Panc1 (cell line): Measurements from ENCODE around the gene SCO2. TPM values are rescaled to one million over a fixed set of nuclear protein-coding genes. Genes with fewer than 3 reads are reported as not detected.
A peak's percentile ranks its signal among the peaks of the same experiment; 100 is the strongest.

Experiments used
- ATAC-seq: fragments of 200-7000 bp; cut with Tn5 transposase; 2 replicates; pipeline ENCODE4 v1.9.1; 2020; ENCODE audit warnings: mild to moderate bottlenecking, moderate library complexity
- BruUV-seq: library from RNA; stranded (reverse); fragments of 400-500 nt; replicated peaks from 2 replicates; lab custom pipeline; 2021; lab: Mats Ljungman, UMichigan
- CTCF ChIA-PET: fragments of 300-600 bp; sonication (Branson Sonifier 250); formaldehyde crosslinking; loops from one replicate; lab custom pipeline; 2022; ENCODE audit warnings: antibody characterized with exemption; lab: Charles Lee
- POLR2A ChIA-PET: fragments of 300-600 bp; sonication (Branson Sonifier 250); formaldehyde crosslinking; loops from one replicate; lab custom pipeline; 2022; ENCODE audit warnings: antibody characterized with exemption; lab: Charles Lee
- DNase-seq: peaks from one replicate; pipeline ENCODE4 v3.0.0-alpha.2; 2010; ENCODE audit warnings: low read depth, low spot score
- H3K27ac ChIP-seq: 2 replicates; pipeline ENCODE4 v1.5.1; 2011; ENCODE audit warnings: mild to moderate bottlenecking, low read length, inconsistent platforms
- H3K27me3 ChIP-seq: fragments of 200-500 bp; sonication (Bioruptor generic); 2 replicates; pipeline ENCODE4 v1.6.0; 2014; ENCODE audit warnings: low read length, inconsistent platforms; ENCODE audit not compliant: control insufficient read depth, insufficient read depth
- H3K36me3 ChIP-seq: fragments of 200-500 bp; sonication (Bioruptor generic); 2 replicates; pipeline ENCODE4 v1.5.1; 2014; ENCODE audit warnings: inconsistent platforms, mild to moderate bottlenecking, low read length, moderate library complexity; ENCODE audit not compliant: control insufficient read depth, insufficient read depth
- H3K4me1 ChIP-seq: 2 replicates; pipeline ENCODE4 v1.5.1; 2011; ENCODE audit warnings: inconsistent platforms, mild to moderate bottlenecking, low read length, moderate library complexity; ENCODE audit not compliant: control insufficient read depth, insufficient read depth
- H3K4me3 ChIP-seq, 2 experiments: 2 replicates each; pipeline ENCODE4 v1.5.1; 2011 to 2012; ENCODE audit warnings: low read depth in 2 of 2, low read length in 2 of 2, mild to moderate bottlenecking in 2 of 2, inconsistent platforms in 1 of 2, moderate library complexity in 1 of 2
- H3K9me3 ChIP-seq: fragments of 200-500 bp; sonication (Bioruptor generic); 2 replicates; pipeline ENCODE4 v1.5.1; 2014; ENCODE audit warnings: low read depth, mild to moderate bottlenecking, inconsistent platforms, low read length, moderate library complexity; ENCODE audit not compliant: control insufficient read depth, insufficient read depth
- POLR2AphosphoS5 ChIP-seq: IDR thresholded peaks from 2 replicates; pipeline ENCODE4 v1.6.1; 2012; ENCODE audit warnings: mild to moderate bottlenecking, low read depth, low read length, moderate library complexity
- SIN3A ChIP-seq: IDR thresholded peaks from 2 replicates; pipeline ENCODE4 v1.6.1; 2012; ENCODE audit warnings: low read depth, mild to moderate bottlenecking, low read length, moderate library complexity, borderline replicate concordance; ENCODE audit not compliant: insufficient read depth
- TCF7L2 ChIP-seq: IDR thresholded peaks from 2 replicates; pipeline ENCODE4 v1.6.1; 2011; ENCODE audit warnings: mild to moderate bottlenecking, low read depth, low read length, inconsistent platforms
- in situ Hi-C: cut with HindIII; loops from 2 replicates; pipeline ENCODE4 v1.10.0; 2016; ENCODE audit warnings: low sequenced_read_pairs, low pct_unique_long_range_greater_than_20kb
- intact Hi-C: fragments of 100-400 bp; cut with micrococcal nuclease; formaldehyde crosslinking; loops from one replicate; pipeline ENCODE4 v1.10.0; 2022; ENCODE audit not compliant: unreplicated experiment
- total RNA-seq: library from RNA; stranded (reverse); gene quantifications from one replicate; pipeline ENCODE4 v1.2.1, GENCODE V29; 2021; ENCODE audit not compliant: unreplicated experiment
- TF ChIP-seq, protein P1 (sequence below): fragments of 450-650 bp; IDR thresholded peaks from 2 replicates; pipeline ENCODE4 v1.5.1; 2017; ENCODE audit warnings: mild to moderate bottlenecking
- TF ChIP-seq, protein P2 (sequence below), 2 experiments: IDR thresholded peaks; 2 replicates each; pipeline ENCODE4 v1.6.1; 2011 to 2012; ENCODE audit warnings: low read depth in 2 of 2, control low read depth in 1 of 2, low read length in 1 of 2, mild to moderate bottlenecking in 1 of 2, moderate library complexity in 1 of 2; ENCODE audit not compliant: insufficient read depth in 1 of 2

The SCO2 gene
- total RNA-seq, 1 experiment from 2014 or later, result 14.2 TPM

DNA sequence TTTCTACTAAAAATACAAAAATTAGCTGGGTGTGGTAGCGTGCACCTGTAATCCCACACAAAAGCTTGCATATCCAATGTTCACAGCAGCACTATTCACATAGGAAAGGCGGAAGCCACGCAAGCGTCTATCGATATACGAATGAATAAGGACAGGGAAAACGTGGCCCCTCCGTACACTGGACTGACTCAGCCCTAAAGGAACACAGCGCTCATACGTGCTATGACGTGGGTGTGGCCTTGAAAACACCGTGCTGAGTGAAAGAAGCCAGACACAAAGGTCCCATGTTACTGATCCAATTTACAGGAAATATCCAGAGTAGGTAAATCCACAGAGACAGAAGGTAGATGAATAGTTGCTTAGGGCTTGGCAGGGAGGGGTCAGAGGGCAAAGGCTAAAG is 24.9 kb downstream of the SCO2 start:
- in situ Hi-C loops, result no loop called here
- POLR2A ChIA-PET, result no interaction called here
- no peaks in the 10 kb centered on the region for H3K9me3 ChIP-seq
- no peaks in the 10 kb centered on the region for H3K27me3 ChIP-seq
- H3K4me3 ChIP-seq, result no peak overlapping the region
- no TSS peak for BruUV-seq
- H3K4me1 ChIP-seq, result 0 out of 2 replicates have a peak, but pooled peaks cover 3% of the 10 kb centered on the region
- intact Hi-C loops, result no loop called here
- TF ChIP-seq POLR2AphosphoS5 (no peak), TCF7L2 (no peak), SIN3A (no peak)
- TF ChIP-seq, protein P1, sequence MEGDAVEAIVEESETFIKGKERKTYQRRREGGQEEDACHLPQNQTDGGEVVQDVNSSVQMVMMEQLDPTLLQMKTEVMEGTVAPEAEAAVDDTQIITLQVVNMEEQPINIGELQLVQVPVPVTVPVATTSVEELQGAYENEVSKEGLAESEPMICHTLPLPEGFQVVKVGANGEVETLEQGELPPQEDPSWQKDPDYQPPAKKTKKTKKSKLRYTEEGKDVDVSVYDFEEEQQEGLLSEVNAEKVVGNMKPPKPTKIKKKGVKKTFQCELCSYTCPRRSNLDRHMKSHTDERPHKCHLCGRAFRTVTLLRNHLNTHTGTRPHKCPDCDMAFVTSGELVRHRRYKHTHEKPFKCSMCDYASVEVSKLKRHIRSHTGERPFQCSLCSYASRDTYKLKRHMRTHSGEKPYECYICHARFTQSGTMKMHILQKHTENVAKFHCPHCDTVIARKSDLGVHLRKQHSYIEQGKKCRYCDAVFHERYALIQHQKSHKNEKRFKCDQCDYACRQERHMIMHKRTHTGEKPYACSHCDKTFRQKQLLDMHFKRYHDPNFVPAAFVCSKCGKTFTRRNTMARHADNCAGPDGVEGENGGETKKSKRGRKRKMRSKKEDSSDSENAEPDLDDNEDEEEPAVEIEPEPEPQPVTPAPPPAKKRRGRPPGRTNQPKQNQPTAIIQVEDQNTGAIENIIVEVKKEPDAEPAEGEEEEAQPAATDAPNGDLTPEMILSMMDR, result no peak
- TF ChIP-seq, protein P2, sequence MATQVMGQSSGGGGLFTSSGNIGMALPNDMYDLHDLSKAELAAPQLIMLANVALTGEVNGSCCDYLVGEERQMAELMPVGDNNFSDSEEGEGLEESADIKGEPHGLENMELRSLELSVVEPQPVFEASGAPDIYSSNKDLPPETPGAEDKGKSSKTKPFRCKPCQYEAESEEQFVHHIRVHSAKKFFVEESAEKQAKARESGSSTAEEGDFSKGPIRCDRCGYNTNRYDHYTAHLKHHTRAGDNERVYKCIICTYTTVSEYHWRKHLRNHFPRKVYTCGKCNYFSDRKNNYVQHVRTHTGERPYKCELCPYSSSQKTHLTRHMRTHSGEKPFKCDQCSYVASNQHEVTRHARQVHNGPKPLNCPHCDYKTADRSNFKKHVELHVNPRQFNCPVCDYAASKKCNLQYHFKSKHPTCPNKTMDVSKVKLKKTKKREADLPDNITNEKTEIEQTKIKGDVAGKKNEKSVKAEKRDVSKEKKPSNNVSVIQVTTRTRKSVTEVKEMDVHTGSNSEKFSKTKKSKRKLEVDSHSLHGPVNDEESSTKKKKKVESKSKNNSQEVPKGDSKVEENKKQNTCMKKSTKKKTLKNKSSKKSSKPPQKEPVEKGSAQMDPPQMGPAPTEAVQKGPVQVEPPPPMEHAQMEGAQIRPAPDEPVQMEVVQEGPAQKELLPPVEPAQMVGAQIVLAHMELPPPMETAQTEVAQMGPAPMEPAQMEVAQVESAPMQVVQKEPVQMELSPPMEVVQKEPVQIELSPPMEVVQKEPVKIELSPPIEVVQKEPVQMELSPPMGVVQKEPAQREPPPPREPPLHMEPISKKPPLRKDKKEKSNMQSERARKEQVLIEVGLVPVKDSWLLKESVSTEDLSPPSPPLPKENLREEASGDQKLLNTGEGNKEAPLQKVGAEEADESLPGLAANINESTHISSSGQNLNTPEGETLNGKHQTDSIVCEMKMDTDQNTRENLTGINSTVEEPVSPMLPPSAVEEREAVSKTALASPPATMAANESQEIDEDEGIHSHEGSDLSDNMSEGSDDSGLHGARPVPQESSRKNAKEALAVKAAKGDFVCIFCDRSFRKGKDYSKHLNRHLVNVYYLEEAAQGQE (IDR thresholded peaks at IDR 0.05; ENCODE audit: insufficient read depth in 1 of 2, low read depth in 2 of 2, low read length in 1 of 2), result no peak
- ATAC-seq (no peak), DNase-seq (no peak)
- no peak overlapping the region for H3K27ac ChIP-seq
- CTCF ChIA-PET, result no interaction called here
- no peaks in the 10 kb centered on the region; the same call in 1 of the 2 replicates for H3K36me3 ChIP-seq

DNA sequence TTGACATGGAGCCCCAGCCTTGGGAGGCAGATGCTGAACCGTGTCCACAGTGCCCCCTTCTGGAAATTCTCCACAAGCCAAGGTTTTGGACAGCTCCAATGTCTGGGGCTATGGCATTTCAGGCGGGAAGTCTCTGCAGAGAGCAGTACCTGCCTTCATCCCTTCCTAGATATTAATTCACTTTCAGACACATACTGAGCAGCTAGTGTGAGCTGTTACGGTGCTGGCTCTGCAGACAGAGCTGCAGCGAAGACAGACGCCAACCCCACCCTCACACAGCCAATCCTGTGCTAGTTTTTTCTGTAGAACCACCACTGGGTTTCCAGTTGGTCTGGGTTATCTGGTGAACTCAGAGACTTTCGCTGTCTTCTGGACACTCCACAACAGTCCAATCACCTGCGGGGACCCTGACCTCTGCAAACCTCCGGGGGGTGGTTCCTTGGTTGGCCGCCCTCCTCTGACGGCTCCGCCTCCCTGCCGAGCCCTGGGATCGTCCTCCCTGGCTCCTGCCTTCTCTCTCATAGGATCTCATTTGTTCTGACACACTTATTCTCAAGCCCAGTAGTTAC is 27.0 kb downstream of the SCO2 start:
- ChIA-PET POLR2A (no interaction called here), CTCF (interaction anchor here (0.6 to 0.7 kb wide), 3 partner anchors 32 to 163 kb away, joined by 3 read pairs; no protein-coding TSS in a partner anchor)
- in situ Hi-C loops, result no loop called here
- Histone ChIP-seq H3K4me1 (0 out of 2 replicates have a peak, but pooled peaks cover 3% of the 10 kb centered on the region), H3K9me3 (no peaks in the 10 kb centered on the region), H3K27me3 (no peaks in the 10 kb centered on the region), H3K27ac (no peak overlapping the region), H3K4me3 (peak overlapping the region in 1 of 2 experiments; percentile 29; a peak in 2 of 4 replicates), H3K36me3 (no peaks in the 10 kb centered on the region)
- TF ChIP-seq TCF7L2 (no peak), SIN3A (no peak), POLR2AphosphoS5 (no peak)
- TF ChIP-seq, protein P2 (IDR thresholded peaks at IDR 0.05; ENCODE audit: insufficient read depth in 1 of 2, low read depth in 2 of 2, low read length in 1 of 2), result peak; percentile 76 to 84
- TF ChIP-seq, protein P1, result peak; percentile 82
- intact Hi-C loops, result no loop called here
- DNase-seq, result peak; percentile 35
- no TSS peak for BruUV-seq
- ATAC-seq, result peak; percentile 96
